WERI-Rb-1 (cell line): ENCODE results near the gene COL1A1.

Source experiments
- DNase-seq: peaks from one replicate; pipeline ENCODE4 v3.0.0-alpha.2; 2020
- H3K27ac ChIP-seq: fragments of 250-450 bp; sonication (Bioruptor Pico); 2 replicates; pipeline ENCODE4 v1.5.1; 2020; ENCODE audit warnings: mild to moderate bottlenecking, moderate library complexity
- H3K27me3 ChIP-seq: fragments of 250-450 bp; sonication (Bioruptor Pico); 2 replicates; pipeline ENCODE4 v1.5.1; 2021; ENCODE audit warnings: mild to moderate bottlenecking, low read depth, moderate library complexity; ENCODE audit not compliant: insufficient read depth, severe bottlenecking
- H3K36me3 ChIP-seq: fragments of 250-450 bp; sonication (Bioruptor Pico); 2 replicates; pipeline ENCODE4 v1.5.1; 2020; ENCODE audit warnings: mild to moderate bottlenecking, moderate library complexity
- H3K4me3 ChIP-seq: 2 replicates; pipeline ENCODE4 v1.5.1; 2011; ENCODE audit warnings: low read depth, mild to moderate bottlenecking, control low read depth, low read length
- H3K9me3 ChIP-seq: fragments of 250-450 bp; sonication (Bioruptor Pico); 2 replicates; pipeline ENCODE4 v1.5.1; 2021; ENCODE audit warnings: mild to moderate bottlenecking, moderate library complexity; ENCODE audit not compliant: severe bottlenecking
- CTCF ChIP-seq: IDR thresholded peaks from 2 replicates; pipeline ENCODE4 v1.5.1; 2011; ENCODE audit warnings: low read depth, mild to moderate bottlenecking, control low read depth, inconsistent platforms, low read length

COL1A1 gene

GRCh38 chr17:50218771-50219315, 17.4 kb upstream of the COL1A1 start:
- DNase-seq: no peak

GRCh38 chr17:50218071-50218759, 16.8 kb upstream of the COL1A1 start:
- TF ChIP-seq CTCF: no peak
- no peak overlapping the region for H3K4me3 ChIP-seq
- no peaks in the 10 kb centered on the region for H3K27me3 ChIP-seq
- no peaks in the 10 kb centered on the region for H3K36me3 ChIP-seq
- no peaks in the 10 kb centered on the region for H3K9me3 ChIP-seq
- DNase-seq: no peak
- H3K27ac ChIP-seq: no peak overlapping the region

More at GRCh38 chr17:50218771-50219315, 17.4 kb upstream of the COL1A1 start:
- Histone ChIP-seq H3K36me3 (no peaks in the 10 kb centered on the region), H3K27ac (no peak overlapping the region), H3K4me3 (no peak overlapping the region), H3K9me3 (no peaks in the 10 kb centered on the region), H3K27me3 (no peaks in the 10 kb centered on the region)
- no peak for TF ChIP-seq CTCF

GRCh38 chr17:50217591-50217990, 16.2 kb upstream of the COL1A1 start:
- Histone ChIP-seq H3K27me3 (no peaks in the 10 kb centered on the region), H3K9me3 (no peaks in the 10 kb centered on the region), H3K27ac (no peak overlapping the region), H3K4me3 (no peak overlapping the region), H3K36me3 (no peaks in the 10 kb centered on the region)
- no peak for DNase-seq
- TF ChIP-seq CTCF: no peak

- Histone ChIP-seq H3K36me3 (no peaks in the 10 kb centered on the region), H3K27ac (no peak overlapping the region), H3K9me3 (no peaks in the 10 kb centered on the region), H3K4me3 (no peak overlapping the region), H3K27me3 (no peaks in the 10 kb centered on the region)
- DNase-seq: no peak
- no peak for TF ChIP-seq CTCF
These were observed 13.7 kb upstream of the COL1A1 start for GRCh38 chr17:50214976-50215760.

GRCh38 chr17:50213026-50214022, 11.9 kb upstream of the COL1A1 start:
- H3K27ac ChIP-seq: peak overlapping the region; percentile 3; the same call in 1 of the 2 replicates
- no peaks in the 10 kb centered on the region for H3K36me3 ChIP-seq
- TF ChIP-seq CTCF: peak; percentile 50; the same call in 1 of the 2 replicates
- no peaks in the 10 kb centered on the region for H3K27me3 ChIP-seq
- DNase-seq: peak; percentile 76
- no peaks in the 10 kb centered on the region for H3K9me3 ChIP-seq
- no peak overlapping the region for H3K4me3 ChIP-seq
